Osteocyte (in vitro differentiated cells): Measurements from ENCODE around the gene KLC3. TPM values are rescaled to one million over a fixed set of nuclear protein-coding genes. Genes with fewer than 3 reads are reported as not detected.
A peak's percentile ranks its signal among the peaks of the same experiment; 100 is the strongest.

Source experiments
- DNase-seq: peaks from one replicate; pipeline ENCODE4 v3.0.0; 2021; ENCODE audit warnings: mixed read lengths; ENCODE audit not compliant: unreplicated experiment; ENCODE audit errors: extremely low spot score
- H3K27ac Mint-ChIP-seq: one replicate; pipeline ENCODE4 v1.8.0; 2021; ENCODE audit warnings: mild to moderate bottlenecking, mixed read lengths; ENCODE audit not compliant: unreplicated experiment
- H3K27me3 Mint-ChIP-seq: one replicate; pipeline ENCODE4 v1.8.0; 2021; ENCODE audit warnings: mixed read lengths; ENCODE audit not compliant: unreplicated experiment
- H3K36me3 Mint-ChIP-seq: one replicate; pipeline ENCODE4 v1.8.0; 2021; ENCODE audit warnings: mixed read lengths; ENCODE audit not compliant: unreplicated experiment
- H3K4me1 Mint-ChIP-seq: one replicate; pipeline ENCODE4 v1.8.0; 2021; ENCODE audit warnings: mixed read lengths; ENCODE audit not compliant: unreplicated experiment
- H3K4me3 Mint-ChIP-seq: one replicate; pipeline ENCODE4 v1.8.0; 2021; ENCODE audit warnings: mild to moderate bottlenecking, moderate library complexity, mixed read lengths; ENCODE audit not compliant: unreplicated experiment
- H3K9me3 Mint-ChIP-seq: one replicate; pipeline ENCODE4 v1.8.0; 2021; ENCODE audit warnings: mixed read lengths; ENCODE audit not compliant: unreplicated experiment
- total RNA-seq: library from RNA; stranded (reverse); gene quantifications from 2 replicates; pipeline ENCODE4 v1.2.1, GENCODE V29; 2021
- TF ChIP-seq, protein P1 (sequence below): fragments of 200-600 bp; sonication (generic); IDR thresholded peaks from 2 replicates; pipeline ENCODE4 v1.5.0; 2021; ENCODE audit warnings: antibody characterized with exemption, mild to moderate bottlenecking, moderate library complexity

KLC3 gene
- total RNA-seq, 1 donor from 2014 or later, result not detected

DNA sequence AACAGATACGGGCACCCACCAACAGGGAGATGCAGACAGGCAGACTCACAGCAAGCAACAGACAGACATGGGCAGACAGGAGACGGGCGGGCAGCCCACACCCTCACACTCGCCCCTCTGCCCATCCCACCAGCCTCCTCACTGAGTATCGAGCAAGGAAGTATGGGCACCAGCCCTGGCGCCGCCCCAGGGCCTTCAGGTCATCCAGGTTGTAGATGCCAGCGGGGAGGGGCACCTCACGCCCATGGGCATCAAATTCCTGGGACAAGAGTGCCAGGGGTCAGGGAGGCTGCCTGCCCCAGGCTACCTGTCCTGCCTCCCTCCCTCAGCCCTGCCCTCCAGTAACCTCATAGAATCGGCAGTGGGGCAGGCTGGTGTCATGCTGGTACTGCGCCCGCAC is 24.1 kb downstream of the KLC3 start:
- no peak for DNase-seq
- Mint-ChIP-seq H3K27ac (no peak overlapping the region), H3K36me3 (peaks cover 4% of the 10 kb centered on the region), H3K9me3 (no peaks in the 10 kb centered on the region), H3K27me3 (no peaks in the 10 kb centered on the region), H3K4me3 (no peak overlapping the region), H3K4me1 (peaks cover 12% of the 10 kb centered on the region)
- TF ChIP-seq, protein P1, sequence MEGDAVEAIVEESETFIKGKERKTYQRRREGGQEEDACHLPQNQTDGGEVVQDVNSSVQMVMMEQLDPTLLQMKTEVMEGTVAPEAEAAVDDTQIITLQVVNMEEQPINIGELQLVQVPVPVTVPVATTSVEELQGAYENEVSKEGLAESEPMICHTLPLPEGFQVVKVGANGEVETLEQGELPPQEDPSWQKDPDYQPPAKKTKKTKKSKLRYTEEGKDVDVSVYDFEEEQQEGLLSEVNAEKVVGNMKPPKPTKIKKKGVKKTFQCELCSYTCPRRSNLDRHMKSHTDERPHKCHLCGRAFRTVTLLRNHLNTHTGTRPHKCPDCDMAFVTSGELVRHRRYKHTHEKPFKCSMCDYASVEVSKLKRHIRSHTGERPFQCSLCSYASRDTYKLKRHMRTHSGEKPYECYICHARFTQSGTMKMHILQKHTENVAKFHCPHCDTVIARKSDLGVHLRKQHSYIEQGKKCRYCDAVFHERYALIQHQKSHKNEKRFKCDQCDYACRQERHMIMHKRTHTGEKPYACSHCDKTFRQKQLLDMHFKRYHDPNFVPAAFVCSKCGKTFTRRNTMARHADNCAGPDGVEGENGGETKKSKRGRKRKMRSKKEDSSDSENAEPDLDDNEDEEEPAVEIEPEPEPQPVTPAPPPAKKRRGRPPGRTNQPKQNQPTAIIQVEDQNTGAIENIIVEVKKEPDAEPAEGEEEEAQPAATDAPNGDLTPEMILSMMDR, result no peak

DNA sequence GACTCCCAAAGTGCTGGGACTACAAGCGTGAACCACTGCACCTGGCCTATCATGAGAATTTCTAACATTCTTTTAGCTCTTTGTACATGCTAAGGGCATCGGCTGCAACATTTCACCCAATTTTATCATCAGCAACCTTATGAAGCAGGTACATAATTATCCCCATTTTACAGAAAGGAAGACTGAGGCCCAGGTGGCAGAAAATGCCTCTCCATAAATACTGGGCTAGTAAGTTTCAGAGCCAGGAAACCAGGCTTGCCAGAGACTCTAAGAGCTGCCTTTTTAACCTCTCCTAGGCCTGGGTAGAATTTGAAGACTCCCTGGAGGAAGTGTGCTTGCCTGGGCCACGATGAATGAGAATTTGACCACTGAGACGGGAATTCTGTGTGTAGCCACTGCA is 27.6 kb downstream of the KLC3 start:
- Mint-ChIP-seq H3K4me3 (no peak overlapping the region), H3K4me1 (peaks cover 18% of the 10 kb centered on the region), H3K36me3 (no peaks in the 10 kb centered on the region), H3K27me3 (no peaks in the 10 kb centered on the region), H3K27ac (no peak overlapping the region), H3K9me3 (no peaks in the 10 kb centered on the region)
- no peak for DNase-seq
- TF ChIP-seq, protein P1, result no peak

DNA sequence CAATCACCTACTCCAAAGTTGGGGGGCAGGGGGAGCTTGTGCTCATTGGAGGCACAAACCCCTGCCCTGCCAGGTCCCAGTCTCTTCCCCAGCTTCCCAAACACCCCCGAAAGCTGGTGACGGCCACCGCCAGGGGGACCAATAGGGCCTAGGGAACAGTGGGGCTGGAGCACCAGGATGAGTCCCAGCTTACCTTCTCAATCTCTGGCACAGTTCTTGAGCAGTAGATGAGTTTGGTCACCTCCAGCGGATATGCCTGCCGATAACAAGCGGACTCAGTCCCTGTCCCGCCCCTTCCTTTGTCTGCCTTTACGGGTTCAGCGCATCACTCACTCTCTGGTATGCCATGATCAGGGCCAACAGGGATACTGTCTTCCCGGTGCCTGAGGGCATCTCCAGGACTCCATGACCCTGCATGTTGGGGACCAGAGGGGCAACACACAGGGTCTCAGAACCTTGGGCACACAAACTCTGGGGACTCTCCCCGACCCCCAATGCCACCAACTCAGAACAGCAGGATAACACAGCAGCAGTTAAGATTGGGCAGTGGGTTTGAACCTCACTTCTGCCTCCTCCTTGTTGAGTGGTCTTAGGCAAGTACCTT is 28.3 kb downstream of the KLC3 start:
- Mint-ChIP-seq H3K4me3 (peak overlapping the region; percentile 45), H3K36me3 (no peaks in the 10 kb centered on the region), H3K4me1 (peaks cover 18% of the 10 kb centered on the region), H3K9me3 (no peaks in the 10 kb centered on the region), H3K27ac (no peak overlapping the region), H3K27me3 (no peaks in the 10 kb centered on the region)
- DNase-seq, result no peak
- TF ChIP-seq, protein P1, result no peak

DNA sequence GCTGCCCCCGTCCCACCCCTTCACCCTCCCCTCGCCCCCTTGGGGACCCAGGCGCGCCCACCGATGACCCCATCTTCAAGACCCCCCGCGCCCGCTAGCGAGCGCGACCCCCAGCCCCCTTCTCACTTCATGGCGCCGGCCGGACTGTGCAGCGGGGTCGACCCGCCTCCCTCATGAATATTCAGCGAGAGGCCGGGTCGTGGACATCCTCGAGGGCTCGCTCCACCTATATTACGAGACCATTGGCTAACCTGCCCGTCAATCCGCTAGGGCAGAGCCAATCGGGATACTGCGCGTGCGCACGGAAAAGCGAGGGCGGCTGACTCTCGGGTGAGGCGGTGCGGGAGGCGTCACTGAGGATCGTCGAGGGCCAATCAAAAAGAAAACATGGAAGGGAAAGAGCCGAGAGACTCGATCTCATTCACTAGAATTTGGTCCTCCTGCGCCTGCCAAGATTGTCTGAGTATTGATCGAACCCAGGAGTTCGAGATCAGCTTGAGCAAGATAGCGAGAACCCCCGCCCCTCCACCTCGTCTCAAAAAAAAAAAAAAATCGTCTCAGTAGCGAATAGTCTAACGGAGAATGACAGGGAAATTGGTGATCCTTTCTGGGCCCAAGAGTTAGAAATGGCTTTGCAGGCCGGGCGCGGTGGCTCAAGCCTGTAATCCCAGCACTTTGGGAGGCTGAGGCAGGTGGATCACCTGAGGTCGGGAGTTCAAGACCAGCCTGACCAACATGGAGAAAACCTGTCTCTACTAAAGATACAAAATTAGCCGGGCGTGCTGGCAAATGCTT is 30.1 kb downstream of the KLC3 start, which contains the start of gene ERCC2:
ERCC2 (minus strand) TSS at position 164 of the 795 bp plus-strand sequence; CDS start at position 131, 33 bp downstream.
- Mint-ChIP-seq H3K27ac (peak within 1 kb of the TSS; percentile 100), H3K9me3 (no peaks in the 10 kb centered on the region), H3K36me3 (no peaks in the 10 kb centered on the region), H3K4me3 (peak within 1 kb of the TSS; percentile 91), H3K4me1 (peaks cover 22% of the 10 kb centered on the region), H3K27me3 (no peaks in the 10 kb centered on the region)
- TF ChIP-seq, protein P1, result no peak
- peak; percentile 100 for DNase-seq

DNA sequence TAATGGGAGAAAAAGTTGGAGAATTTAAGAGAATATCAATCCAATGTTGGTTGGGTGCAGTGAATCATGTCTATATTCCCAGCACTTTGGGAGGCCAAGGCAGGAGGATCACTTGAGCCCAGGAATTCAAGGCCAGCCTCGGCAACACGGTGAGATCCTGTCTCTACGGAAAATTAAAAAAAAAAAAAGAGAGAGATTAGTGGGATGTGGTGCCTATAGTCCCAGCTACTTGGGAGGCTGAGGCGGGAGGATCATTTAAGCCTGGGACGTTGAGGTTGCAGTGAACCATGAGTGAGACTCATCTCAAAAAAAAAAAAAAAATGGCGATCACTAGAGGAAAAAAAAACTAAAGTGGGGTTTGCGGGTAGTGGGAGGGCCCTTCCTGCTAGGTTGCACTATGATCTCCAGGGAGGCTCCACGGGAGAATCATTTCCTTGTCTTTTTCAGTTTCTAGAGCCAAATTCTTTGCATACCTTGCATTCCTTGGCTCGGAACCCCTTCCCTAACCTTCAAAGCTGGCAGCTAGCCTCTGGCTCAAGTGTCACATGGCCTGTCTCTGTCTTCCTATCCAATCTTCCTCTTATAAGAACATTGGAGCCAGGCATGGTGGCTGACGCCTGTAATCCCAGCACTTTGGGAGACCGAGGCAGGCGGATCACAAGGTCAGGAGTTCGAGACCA is 35.6 kb downstream of the KLC3 start:
- Mint-ChIP-seq H3K27ac (peak overlapping the region; percentile 85), H3K4me3 (no peak overlapping the region), H3K9me3 (no peaks in the 10 kb centered on the region), H3K27me3 (no peaks in the 10 kb centered on the region), H3K36me3 (no peaks in the 10 kb centered on the region), H3K4me1 (peaks cover 26% of the 10 kb centered on the region)
- TF ChIP-seq, protein P1, result no peak
- DNase-seq, result no peak
